Measurements from ENCODE around the gene PSAP. TPM values are rescaled to one million over a fixed set of nuclear protein-coding genes. Genes with fewer than 3 reads are reported as not detected.

The PSAP gene
- total RNA-seq, 1 experiment from 2014 or later: 336 TPM

GRCh38 chr10:71797533-71798307 lies 53.3 kb downstream of the PSAP start:
- no peak overlapping the region for H2BK5ac ChIP-seq (ENCODE audit: insufficient read length, low read length)
- Mint-ChIP-seq H3K27ac (no peak overlapping the region), H3K9me3 (no peaks in the 10 kb centered on the region; a peak in 1 of 5 replicates), H3K4me1 (peaks cover 0 to 3% of the 10 kb centered on the region in 2 experiments; a peak in 1 of 4 replicates), H3K36me3 (ENCODE audit: insufficient read depth in 1 of 3, low read depth in 3 of 3) (no peaks in the 10 kb centered on the region), H3K27me3 (ENCODE audit: low read depth) (peaks cover 9% of the 10 kb centered on the region), H3K4me3 (no peak overlapping the region)
- H3K18ac ChIP-seq (ENCODE audit: insufficient read length, low read depth, low read length): no peak overlapping the region
- no CpG with 5 or more reads among the region's 10 CpGs for WGBS (ENCODE audit: extremely low coverage, insufficient read length, low lambda C conversion rate)
- no peak for DNase-seq
- no peak overlapping the region for H2BK20ac ChIP-seq (ENCODE audit: low read depth, low read length, poor library complexity, severe bottlenecking)
- no peak overlapping the region for H3K56ac ChIP-seq (ENCODE audit: insufficient read length, low read depth, low read length)
- H3K27me3 ChIP-seq (ENCODE audit: insufficient read depth, low read length): 0 out of 2 replicates have a peak, but pooled peaks cover 2% of the 10 kb centered on the region
- H3K27ac ChIP-seq (ENCODE audit: insufficient read length, low read depth, low read length): no peak overlapping the region
- TF ChIP-seq, protein P1, sequence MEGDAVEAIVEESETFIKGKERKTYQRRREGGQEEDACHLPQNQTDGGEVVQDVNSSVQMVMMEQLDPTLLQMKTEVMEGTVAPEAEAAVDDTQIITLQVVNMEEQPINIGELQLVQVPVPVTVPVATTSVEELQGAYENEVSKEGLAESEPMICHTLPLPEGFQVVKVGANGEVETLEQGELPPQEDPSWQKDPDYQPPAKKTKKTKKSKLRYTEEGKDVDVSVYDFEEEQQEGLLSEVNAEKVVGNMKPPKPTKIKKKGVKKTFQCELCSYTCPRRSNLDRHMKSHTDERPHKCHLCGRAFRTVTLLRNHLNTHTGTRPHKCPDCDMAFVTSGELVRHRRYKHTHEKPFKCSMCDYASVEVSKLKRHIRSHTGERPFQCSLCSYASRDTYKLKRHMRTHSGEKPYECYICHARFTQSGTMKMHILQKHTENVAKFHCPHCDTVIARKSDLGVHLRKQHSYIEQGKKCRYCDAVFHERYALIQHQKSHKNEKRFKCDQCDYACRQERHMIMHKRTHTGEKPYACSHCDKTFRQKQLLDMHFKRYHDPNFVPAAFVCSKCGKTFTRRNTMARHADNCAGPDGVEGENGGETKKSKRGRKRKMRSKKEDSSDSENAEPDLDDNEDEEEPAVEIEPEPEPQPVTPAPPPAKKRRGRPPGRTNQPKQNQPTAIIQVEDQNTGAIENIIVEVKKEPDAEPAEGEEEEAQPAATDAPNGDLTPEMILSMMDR (conservative IDR thresholded peaks at IDR 0.05): no peak
- H4K8ac ChIP-seq (replicated peaks; ENCODE audit: insufficient read length, low read depth, low read length): no peak overlapping the region
- H2BK12ac ChIP-seq (ENCODE audit: insufficient read length, low read depth, low read length): no peak overlapping the region
- H2BK15ac ChIP-seq (ENCODE audit: low read depth, low read length): no peak overlapping the region
- H3K14ac ChIP-seq (ENCODE audit: insufficient read depth, low read length): no peak overlapping the region
- no peaks in the 10 kb centered on the region for H3K9me3 ChIP-seq (ENCODE audit: control insufficient read depth, low read depth, low read length)
- no peak overlapping the region for H3T11ph ChIP-seq (ENCODE audit: low read length)
- no peaks in the 10 kb centered on the region for H3K79me1 ChIP-seq (ENCODE audit: insufficient read depth, low read depth, low read length, poor library complexity, severe bottlenecking)
- no peak overlapping the region for H3K4me2 ChIP-seq (ENCODE audit: insufficient read depth, insufficient read length, low read length)
- H3K23me2 ChIP-seq (ENCODE audit: insufficient read length, low read depth, low read length, poor library complexity, severe bottlenecking): no peaks in the 10 kb centered on the region
- no peaks in the 10 kb centered on the region for H4K20me1 ChIP-seq (ENCODE audit: control insufficient read depth, insufficient read depth, insufficient read length)
- H4K5ac ChIP-seq (ENCODE audit: insufficient read length, low read depth, low read length): no peak overlapping the region
- no peaks in the 10 kb centered on the region for H3K4me1 ChIP-seq (ENCODE audit: insufficient read depth, low read length)
- no peak overlapping the region for H2BK120ac ChIP-seq (ENCODE audit: low read depth, low read length, poor library complexity, severe bottlenecking)
- no peak overlapping the region for H4K91ac ChIP-seq (ENCODE audit: insufficient read length, low read depth, low read length)
- no peak overlapping the region for H3K23ac ChIP-seq (ENCODE audit: insufficient read length, low read depth, low read length)
- no peak overlapping the region for H3K4ac ChIP-seq (ENCODE audit: low read depth, low read length)
- H3K79me2 ChIP-seq (ENCODE audit: insufficient read depth, low read length): no peaks in the 10 kb centered on the region
- no peak overlapping the region for H2AK5ac ChIP-seq (ENCODE audit: insufficient read length, low read length)
- no peak overlapping the region for H2AFZ ChIP-seq (ENCODE audit: low read length)
- no peak overlapping the region for H3K9ac ChIP-seq (ENCODE audit: extremely low read depth, insufficient read length, low read length)

Measured in H9 (cell line).